ENCODE results near the gene C17orf50.

DNA sequence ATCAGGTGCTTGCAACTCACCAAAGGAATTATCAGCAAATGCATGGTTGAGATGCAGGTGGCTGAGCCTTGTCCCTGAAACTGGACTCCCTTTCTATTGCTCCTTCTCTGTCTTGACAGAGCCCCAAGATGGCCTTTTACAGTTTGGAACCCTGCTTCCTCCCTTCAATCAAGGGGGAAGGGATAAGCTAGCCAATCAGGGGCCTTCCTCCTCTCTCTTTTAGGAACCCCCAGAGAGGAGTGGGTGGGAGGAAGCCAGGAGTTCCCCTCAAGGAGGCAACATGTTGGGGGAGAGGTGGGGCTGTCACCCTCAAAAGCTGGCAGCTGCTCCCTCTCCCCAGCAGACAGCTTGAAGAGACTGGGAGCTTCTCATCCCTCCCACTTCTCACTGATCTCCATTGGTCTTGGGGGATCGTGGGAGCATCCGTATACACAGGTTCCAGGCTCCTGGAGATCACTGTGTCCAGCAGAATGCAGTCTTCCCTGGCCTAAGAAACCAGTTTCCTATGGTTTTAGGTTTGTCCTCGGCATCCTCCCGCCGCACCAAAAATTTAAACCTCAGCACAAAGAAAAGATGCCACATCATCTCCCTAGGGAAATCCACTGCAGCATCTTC lies 22.1 kb upstream of the C17orf50 start:
- TF ChIP-seq, protein P1, sequence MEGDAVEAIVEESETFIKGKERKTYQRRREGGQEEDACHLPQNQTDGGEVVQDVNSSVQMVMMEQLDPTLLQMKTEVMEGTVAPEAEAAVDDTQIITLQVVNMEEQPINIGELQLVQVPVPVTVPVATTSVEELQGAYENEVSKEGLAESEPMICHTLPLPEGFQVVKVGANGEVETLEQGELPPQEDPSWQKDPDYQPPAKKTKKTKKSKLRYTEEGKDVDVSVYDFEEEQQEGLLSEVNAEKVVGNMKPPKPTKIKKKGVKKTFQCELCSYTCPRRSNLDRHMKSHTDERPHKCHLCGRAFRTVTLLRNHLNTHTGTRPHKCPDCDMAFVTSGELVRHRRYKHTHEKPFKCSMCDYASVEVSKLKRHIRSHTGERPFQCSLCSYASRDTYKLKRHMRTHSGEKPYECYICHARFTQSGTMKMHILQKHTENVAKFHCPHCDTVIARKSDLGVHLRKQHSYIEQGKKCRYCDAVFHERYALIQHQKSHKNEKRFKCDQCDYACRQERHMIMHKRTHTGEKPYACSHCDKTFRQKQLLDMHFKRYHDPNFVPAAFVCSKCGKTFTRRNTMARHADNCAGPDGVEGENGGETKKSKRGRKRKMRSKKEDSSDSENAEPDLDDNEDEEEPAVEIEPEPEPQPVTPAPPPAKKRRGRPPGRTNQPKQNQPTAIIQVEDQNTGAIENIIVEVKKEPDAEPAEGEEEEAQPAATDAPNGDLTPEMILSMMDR (IDR thresholded peaks at IDR 0.05; ENCODE audit: insufficient read depth, low read length, poor library complexity, severe bottlenecking) = no peak
- TF ChIP-seq EZH2phosphoT487 (conservative IDR thresholded peaks at IDR 0.05; ENCODE audit: low read length) = no peak
